Ascending aorta (tissue), 2 donors: Measurements from ENCODE around the gene LGALS1. TPM values are rescaled to one million over a fixed set of nuclear protein-coding genes. Genes with fewer than 3 reads are reported as not detected.

Source experiments
- DNase-seq, 2 donors: peaks; one replicate each; pipeline ENCODE4 v3.0.0-alpha.2; 2019; ENCODE audit warnings: low spot score in 2 of 2
- H3K27ac ChIP-seq, 2 donors: fragments of 200-600 bp; sonication (generic); one replicate each; pipeline ENCODE4 v1.5.1; 2016 to 2017; ENCODE audit warnings: mild to moderate bottlenecking in 1 of 2
- H3K27me3 ChIP-seq: fragments of 200-600 bp; sonication (generic); one replicate; pipeline ENCODE4 v1.5.1; 2017
- H3K36me3 ChIP-seq, 2 donors: fragments of 200-600 bp; sonication (generic); one replicate each; pipeline ENCODE4 v1.5.1; 2016
- H3K4me1 ChIP-seq, 2 donors: fragments of 200-600 bp; sonication (generic); one replicate each; pipeline ENCODE4 v1.5.1; 2016 to 2017; ENCODE audit warnings: mild to moderate bottlenecking in 1 of 2
- H3K4me3 ChIP-seq, 2 donors: fragments of 200-600 bp; sonication (generic); one replicate each; pipeline ENCODE4 v1.5.1; 2016 to 2017; ENCODE audit warnings: mild to moderate bottlenecking in 1 of 2
- H3K9me3 ChIP-seq, 2 donors: fragments of 200-600 bp; sonication (generic); one replicate each; pipeline ENCODE4 v1.5.1; 2016
- CTCF ChIP-seq, 3 experiments: fragments of 200-600 bp in 2 of 3; fragments of 450-650 bp in 1 of 3; sonication (generic) in 2 of 3; IDR thresholded peaks; one replicate each; pipeline ENCODE4 v1.5.1; 2016 to 2019; ENCODE audit warnings: antibody characterized with exemption in 3 of 3, mild to moderate bottlenecking in 1 of 3, moderate library complexity in 1 of 3
- intact Hi-C: fragments of 100-400 bp; cut with DNase I; formaldehyde crosslinking; loops from one replicate; pipeline ENCODE4 v1.15.1; 2023
- total RNA-seq: library from RNA; depleted of rRNA; stranded (reverse); fragments of >200 nt; gene quantifications from one replicate; pipeline ENCODE4 v1.1.0, GENCODE V29; 2016

Gene LGALS1
- total RNA-seq, 1 donor from 2014 or later: 2,009 TPM

- Histone ChIP-seq H3K4me3 (no peak overlapping the region), H3K4me1 (peaks cover 6 to 14% of the 10 kb centered on the region in 2 donors), H3K9me3 (no peaks in the 10 kb centered on the region), H3K27ac (no peak overlapping the region), H3K27me3 (no peaks in the 10 kb centered on the region), H3K36me3 (peaks cover 25 to 28% of the 10 kb centered on the region in 2 donors)
- intact Hi-C loops: loop anchor here (1.0 to 5.0 kb wide), 3 partner anchors 20 to 59 kb away; no protein-coding TSS in a partner anchor
- TF ChIP-seq CTCF (IDR thresholded peaks at IDR 0.05): no peak
- no peak for DNase-seq
Observed at GRCh38 chr22:37681001-37681424, 5.6 kb downstream of the LGALS1 start.

GRCh38 chr22:37681556-37682049, 6.2 kb downstream of the LGALS1 start:
- Histone ChIP-seq H3K4me3 (no peak overlapping the region), H3K9me3 (no peaks in the 10 kb centered on the region), H3K27me3 (no peaks in the 10 kb centered on the region), H3K27ac (no peak overlapping the region), H3K36me3 (peaks cover 25 to 28% of the 10 kb centered on the region in 2 donors), H3K4me1 (peaks cover 6 to 14% of the 10 kb centered on the region in 2 donors)
- peak; percentile 89 to 94 (median 92) for TF ChIP-seq CTCF (IDR thresholded peaks at IDR 0.05)
- DNase-seq: peak in 1 of 2 donors; percentile 84
- intact Hi-C loops: loop anchor here (1.0 to 5.0 kb wide), 3 partner anchors 21 to 59 kb away; no protein-coding TSS in a partner anchor

- H3K4me3 ChIP-seq: no peak overlapping the region
- peaks cover 0 to 4% of the 10 kb centered on the region in 2 donors for H3K4me1 ChIP-seq
- no peak for DNase-seq
- no peaks in the 10 kb centered on the region for H3K27me3 ChIP-seq
- no peaks in the 10 kb centered on the region for H3K9me3 ChIP-seq
- no peak for TF ChIP-seq CTCF (IDR thresholded peaks at IDR 0.05)
- no peak overlapping the region for H3K27ac ChIP-seq
- intact Hi-C loops: loop anchor here (5.0 kb wide), 1 partner anchor 63 kb away; no protein-coding TSS in a partner anchor
- H3K36me3 ChIP-seq: peaks cover 10 to 12% of the 10 kb centered on the region in 2 donors
Observed at GRCh38 chr22:37684803-37685615, 9.6 kb downstream of the LGALS1 start.

GRCh38 chr22:37686002-37686982, 10.9 kb downstream of the LGALS1 start, which contains the start of gene NOL12:
Gene NOL12, plus strand, starts transcription at chr22:37686343. Its CDS starts 50 bp downstream, at chr22:37686393.
- peaks cover 18 to 22% of the 10 kb centered on the region in 2 donors for H3K36me3 ChIP-seq
- peak within 1 kb of the TSS; percentile 83 to 87 for H3K27ac ChIP-seq
- TF ChIP-seq CTCF (IDR thresholded peaks at IDR 0.05): no peak
- no peaks in the 10 kb centered on the region for H3K27me3 ChIP-seq
- H3K4me3 ChIP-seq: peak within 1 kb of the TSS; percentile 63 to 69
- intact Hi-C loops: loop anchor here (1.0 kb wide), 1 partner anchor 163 kb away; the partner anchor contains the start of gene EIF3L
- peak; percentile 35 to 88 for DNase-seq
- H3K9me3 ChIP-seq: no peaks in the 10 kb centered on the region
- H3K4me1 ChIP-seq: peaks cover 0 to 4% of the 10 kb centered on the region in 2 donors

GRCh38 chr22:37690407-37690806, 15.0 kb downstream of the LGALS1 start:
- no peak for TF ChIP-seq CTCF (IDR thresholded peaks at IDR 0.05)
- Histone ChIP-seq H3K27ac (no peak overlapping the region), H3K4me1 (peaks cover 0 to 4% of the 10 kb centered on the region in 2 donors), H3K36me3 (peaks cover 39 to 44% of the 10 kb centered on the region in 2 donors), H3K27me3 (no peaks in the 10 kb centered on the region), H3K4me3 (no peak overlapping the region), H3K9me3 (no peaks in the 10 kb centered on the region)
- DNase-seq: no peak
- intact Hi-C loops: no loop called here
